H1 (cell line): ENCODE measurements around the gene RREB1. TPM values are rescaled to one million over a fixed set of nuclear protein-coding genes. Genes with fewer than 3 reads are reported as not detected.

ENCODE experiments used
- CTCF ChIA-PET: fragments of 300-600 bp; sonication (Branson Sonifier 250); formaldehyde crosslinking; loops from one replicate; lab custom pipeline; 2021; ENCODE audit not compliant: partially characterized antibody; lab: Charles Lee
- POLR2A ChIA-PET: fragments of 300-600 bp; sonication (Branson Sonifier 250); formaldehyde crosslinking; loops from one replicate; lab custom pipeline; 2021; ENCODE audit warnings: inconsistent platforms; ENCODE audit not compliant: partially characterized antibody; lab: Charles Lee
- DNase-seq, 2 experiments: peaks; one replicate each; pipeline versions ENCODE4 v3.0.0 to v3.0.0-alpha.2; 2010 to 2022; ENCODE audit warnings: low spot score in 2 of 2, low read depth in 1 of 2, mixed read lengths in 1 of 2
- FAIRE-seq: peaks from 2 replicates; lab custom pipeline; 2011; peaks lifted over from hg19 to GRCh38; lab: Jason Lieb, UNC
- H2AFZ ChIP-seq: 2 replicates; pipeline ENCODE4 v1.8.1; 2012; ENCODE audit warnings: low read length, inconsistent platforms
- H2AK5ac ChIP-seq: 2 replicates; pipeline ENCODE4 v1.6.1; 2013; ENCODE audit warnings: low read depth, low read length
- H2BK120ac ChIP-seq: replicated peaks from 2 replicates; pipeline ENCODE3; 2013; ENCODE audit warnings: low read depth, low read length, inconsistent platforms
- H2BK12ac ChIP-seq: 2 replicates; pipeline ENCODE4 v1.6.1; 2013; ENCODE audit warnings: low read depth, low read length
- H2BK15ac ChIP-seq: 2 replicates; pipeline ENCODE4 v1.6.1; 2013; ENCODE audit warnings: low read length
- H2BK20ac ChIP-seq: 2 replicates; pipeline ENCODE4 v1.6.1; 2013; ENCODE audit warnings: low read length
- H2BK5ac ChIP-seq: 2 replicates; pipeline ENCODE4 v1.6.1; 2013; ENCODE audit warnings: low read depth, low read length
- H3K14ac ChIP-seq: 2 replicates; pipeline ENCODE4 v1.6.1; 2013; ENCODE audit warnings: inconsistent platforms; ENCODE audit not compliant: insufficient read length
- H3K18ac ChIP-seq: 2 replicates; pipeline ENCODE4 v1.6.1; 2013; ENCODE audit warnings: low read length; ENCODE audit errors: extremely low read depth
- H3K23ac ChIP-seq: 2 replicates; pipeline ENCODE4 v1.6.1; 2013; ENCODE audit warnings: inconsistent platforms; ENCODE audit not compliant: insufficient read length
- H3K23me2 ChIP-seq: 2 replicates; pipeline ENCODE4 v1.6.1; 2013; ENCODE audit warnings: low read depth, low read length
- H3K27ac ChIP-seq: 2 replicates; pipeline ENCODE4 v1.6.1; 2011; ENCODE audit warnings: low read depth, low read length, inconsistent platforms
- H3K27me3 ChIP-seq, 4 experiments: replicated peaks in 1 of 4; 1 replicate in 1 of 4; 2 replicates in 3 of 4; pipeline versions ENCODE4 v1.6.1 to v1.8.1; 2011 to 2013; ENCODE audit warnings: low read length in 3 of 4, mild to moderate bottlenecking in 3 of 4, inconsistent platforms in 2 of 4, mixed read lengths in 2 of 4, moderate library complexity in 1 of 4; ENCODE audit not compliant: control insufficient read depth in 3 of 4, insufficient read depth in 3 of 4; ENCODE audit errors: extremely low read depth in 1 of 4
- H3K36me3 ChIP-seq, 4 experiments: 2 replicates each; pipeline versions ENCODE4 v1.6.1 to v1.8.1; 2011 to 2013; ENCODE audit warnings: mild to moderate bottlenecking in 4 of 4, low read length in 3 of 4, moderate library complexity in 2 of 4, control low read depth in 1 of 4, inconsistent platforms in 1 of 4; ENCODE audit not compliant: insufficient read depth in 4 of 4, control insufficient read depth in 2 of 4
- H3K4ac ChIP-seq: replicated peaks from 2 replicates; pipeline ENCODE3; 2013; ENCODE audit warnings: low read length, low read depth, mixed read lengths, inconsistent platforms; ENCODE audit not compliant: insufficient read length
- H3K4me1 ChIP-seq, 4 experiments: replicated peaks in 1 of 4; 1 replicate in 1 of 4; 2 replicates in 3 of 4; pipeline versions ENCODE4 v1.6.1 to v1.8.1; 2011 to 2013; ENCODE audit warnings: low read length in 3 of 4, inconsistent platforms in 2 of 4, mixed read lengths in 1 of 4; ENCODE audit not compliant: insufficient read depth in 4 of 4, control insufficient read depth in 3 of 4
- H3K4me2 ChIP-seq, 2 experiments: 2 replicates each; pipeline versions ENCODE4 v1.6.1 to v1.8.1; 2011 to 2013; ENCODE audit warnings: low read depth in 2 of 2, low read length in 2 of 2, control low read depth in 1 of 2, inconsistent platforms in 1 of 2, mild to moderate bottlenecking in 1 of 2; ENCODE audit not compliant: insufficient read depth in 1 of 2
- H3K4me3 ChIP-seq, 4 experiments: fragments of 200-600, 300-600 bp in 1 of 4; sonication (generic), shearing (Covaris generic), sonication (Bioruptor Twin) in 1 of 4; 2 replicates each; pipeline versions ENCODE4 v1.5.1 to v1.8.1; 2011 to 2016; ENCODE audit warnings: low read length in 4 of 4, low read depth in 3 of 4, control low read depth in 2 of 4, inconsistent platforms in 2 of 4, mild to moderate bottlenecking in 2 of 4, mixed read lengths in 1 of 4, moderate library complexity in 1 of 4; ENCODE audit not compliant: insufficient read depth in 2 of 4; ENCODE audit errors: extremely low read depth in 1 of 4
- H3K56ac ChIP-seq: replicated peaks from 2 replicates; pipeline ENCODE3; 2013; ENCODE audit warnings: low read depth, mild to moderate bottlenecking, mixed read lengths, low read length, inconsistent platforms; ENCODE audit not compliant: insufficient read length
- H3K79me1 ChIP-seq: 2 replicates; pipeline ENCODE4 v1.6.1; 2013; ENCODE audit warnings: low read depth, low read length, control low read depth
- H3K79me2 ChIP-seq, 2 experiments: 2 replicates each; pipeline versions ENCODE4 v1.6.1 to v1.8.1; 2012 to 2013; ENCODE audit warnings: low read length in 2 of 2, mild to moderate bottlenecking in 2 of 2, inconsistent platforms in 1 of 2; ENCODE audit not compliant: insufficient read depth in 2 of 2, control insufficient read depth in 1 of 2
- H3K9ac ChIP-seq, 4 experiments: replicated peaks in 1 of 4; 1 replicate in 1 of 4; 2 replicates in 3 of 4; pipeline versions ENCODE4 v1.6.1 to v1.8.1; 2011 to 2013; ENCODE audit warnings: low read depth in 3 of 4, low read length in 3 of 4, control low read depth in 2 of 4, mild to moderate bottlenecking in 2 of 4, moderate library complexity in 2 of 4, inconsistent platforms in 1 of 4; ENCODE audit errors: extremely low read depth in 1 of 4
- H3K9me3 ChIP-seq, 2 experiments: 2 replicates each; pipeline versions ENCODE4 v1.6.1 to v1.8.1; 2012 to 2013; ENCODE audit warnings: mild to moderate bottlenecking in 2 of 2, moderate library complexity in 2 of 2, control low read depth in 1 of 2, inconsistent platforms in 1 of 2, low read depth in 1 of 2, low read length in 1 of 2, mixed read lengths in 1 of 2; ENCODE audit not compliant: insufficient read depth in 2 of 2
- H4K20me1 ChIP-seq, 2 experiments: replicated peaks in 1 of 2; 2 replicates each; pipeline versions ENCODE3 to v1.8.1; 2011 to 2013; ENCODE audit warnings: inconsistent platforms in 2 of 2, low read length in 2 of 2, mild to moderate bottlenecking in 1 of 2; ENCODE audit not compliant: insufficient read depth in 2 of 2, control insufficient read depth in 1 of 2
- H4K5ac ChIP-seq: 2 replicates; pipeline ENCODE4 v1.6.1; 2013; ENCODE audit warnings: low read length, low read depth, mixed read lengths, inconsistent platforms; ENCODE audit not compliant: insufficient read length
- H4K8ac ChIP-seq: 2 replicates; pipeline ENCODE4 v1.8.0; 2013; ENCODE audit warnings: mild to moderate bottlenecking, moderate library complexity, low read length, inconsistent platforms; ENCODE audit not compliant: insufficient read depth; ENCODE audit errors: extremely low read depth
- H4K91ac ChIP-seq: replicated peaks from 2 replicates; pipeline ENCODE3; 2013; ENCODE audit warnings: low read length, mixed read lengths, inconsistent platforms; ENCODE audit not compliant: insufficient read length
- ASH2L ChIP-seq: fragments of 200-600, 300-600 bp; sonication (generic); IDR thresholded peaks from one replicate; pipeline ENCODE4 v1.7.1; 2017; ENCODE audit warnings: low read length
- ATF2 ChIP-seq: IDR thresholded peaks from 2 replicates; pipeline ENCODE4 v1.6.1; 2012; ENCODE audit warnings: low read length, inconsistent platforms
- BRCA1 ChIP-seq: IDR thresholded peaks from 2 replicates; pipeline ENCODE4 v1.6.1; 2012; ENCODE audit warnings: low read depth, low read length, improper control_type of control experiment
- CHD2 ChIP-seq: IDR thresholded peaks from 2 replicates; pipeline ENCODE4 v1.6.1; 2012; ENCODE audit warnings: low read length, improper control_type of control experiment
- KDM4A ChIP-seq: IDR thresholded peaks from one replicate; pipeline ENCODE4 v1.7.1; 2012; ENCODE audit warnings: low read depth, mild to moderate bottlenecking, moderate library complexity, low read length, inconsistent platforms; ENCODE audit not compliant: severe bottlenecking
- KDM5A ChIP-seq: fragments of 200-600 bp; IDR thresholded peaks from 2 replicates; pipeline ENCODE4 v1.7.1; 2012; ENCODE audit warnings: mild to moderate bottlenecking, low read length, inconsistent platforms, mixed read lengths
- MAFK ChIP-seq: IDR thresholded peaks from 2 replicates; pipeline ENCODE4 v1.6.1; 2012; ENCODE audit warnings: low read depth, mild to moderate bottlenecking, improper control_type of control experiment, low read length
- SIRT6 ChIP-seq: IDR thresholded peaks from one replicate; pipeline ENCODE4 v1.7.1; 2012; ENCODE audit warnings: low read length, inconsistent platforms
- SP4 ChIP-seq: IDR thresholded peaks from 2 replicates; pipeline ENCODE4 v1.6.1; 2012; ENCODE audit warnings: low read length, inconsistent platforms
- USF2 ChIP-seq: IDR thresholded peaks from 2 replicates; pipeline ENCODE4 v1.6.1; 2011; ENCODE audit warnings: low read length, improper control_type of control experiment
- WGBS, 2 experiments: shearing (Covaris generic) in 1 of 2; methylation state at CpG; one replicate each; pipeline versions ENCODE4 v1.1.6 to v1.1.7; 2013 to 2015; ENCODE audit warnings: low lambda C conversion rate in 2 of 2, mixed read lengths in 2 of 2, inconsistent platforms in 1 of 2, low coverage in 1 of 2, missing lambda C conversion rate in 1 of 2; ENCODE audit not compliant: insufficient replicate concordance in 2 of 2, insufficient coverage in 1 of 2, insufficient read length in 1 of 2; ENCODE audit errors: extremely low coverage in 1 of 2, missing lambda C conversion rate in 1 of 2; 5-methylcytosine and 5-hydroxymethylcytosine counted together
- polyA plus RNA-seq, 7 experiments: library from polyadenylated mRNA; depleted of rRNA in 3 of 7; stranded (reverse) in 5 of 7; unstranded in 2 of 7; fragments of >200 nt in 5 of 7; fragments of 200-250 nt in 2 of 7; gene quantifications; 1 replicate in 5 of 7; 2 replicates in 1 of 7; 4 replicates in 1 of 7; pipeline versions ENCODE4 v1.2.1 to v1.2.3, GENCODE V29; 2011 to 2013; ENCODE audit warnings: missing spikeins in 2 of 7, mixed read lengths in 2 of 7
- total RNA-seq: library from RNA; stranded (reverse); fragmentation: NEBNext Ultra II Directional; extraction: Animal tissue kit (Norgen Biotek cat#: 25700); gene quantifications from 2 replicates; pipeline ENCODE4 v1.2.1, GENCODE V29; 2021

RREB1 gene
- total and polyA plus RNA-seq, 2 of the 8 experiments (the other 6 are each of a cell fraction or from before 2014, with no cell fraction given) = 3.9 to 34.7 TPM

- Histone ChIP-seq H3K4ac (no peak overlapping the region), H3K18ac (no peak overlapping the region), H3K23ac (no peak overlapping the region), H3K79me1 (peaks cover 24% of the 10 kb centered on the region), H3K36me3 (no peaks in the 10 kb centered on the region), H4K5ac (no peak overlapping the region)
- no peak for DNase-seq
- TF ChIP-seq MAFK = no peak
- no peak for TF ChIP-seq ASH2L
- TF ChIP-seq KDM5A = no peak
- TF ChIP-seq ATF2 = no peak
- TF ChIP-seq CHD2 = no peak
- TF ChIP-seq SIRT6 = no peak
- no peak for TF ChIP-seq USF2
- no peak for TF ChIP-seq KDM4A
- no peak for TF ChIP-seq SP4
- no peak for TF ChIP-seq BRCA1
- TF ChIP-seq, all 59 proteins: peak for 0
- peaks cover 0 to 91% of the 10 kb centered on the region in 2 experiments; a peak in 3 of 4 replicates for H3K79me2 ChIP-seq
- WGBS, 2 experiments = 87% methylated on average over 4 of the region's 4 CpGs; no CpG with 5 or more reads in 1 of the 2 experiments
- no peak overlapping the region for H2BK5ac ChIP-seq
- no peak overlapping the region for H2BK15ac ChIP-seq
- peaks cover 5% of the 10 kb centered on the region in 2 experiments for H4K20me1 ChIP-seq
- ChIA-PET CTCF (interaction anchor here (1.2 to 1.7 kb wide), 3 partner anchors 18 to 119 kb away, joined by 3 to 6 read pairs (median 4); no protein-coding TSS in a partner anchor), POLR2A (no interaction called here)
- no peaks in the 10 kb centered on the region for H3K9me3 ChIP-seq
- H3K4me3 ChIP-seq = no peak overlapping the region
- H3K4me1 ChIP-seq = peaks cover 0 to 15% (median 8%) of the 10 kb centered on the region in 4 experiments; a peak in 4 of 7 replicates
- no peak overlapping the region for H3K14ac ChIP-seq
- H3K27ac ChIP-seq = no peak overlapping the region
- no peak overlapping the region for H2AK5ac ChIP-seq
- H2BK12ac ChIP-seq = no peak overlapping the region
- no peak overlapping the region for H2BK120ac ChIP-seq
- H2BK20ac ChIP-seq = no peak overlapping the region
- H3K27me3 ChIP-seq = no peaks in the 10 kb centered on the region
- H2AFZ ChIP-seq = no peak overlapping the region
- H3K23me2 ChIP-seq = 0 out of 2 replicates have a peak, but pooled peaks cover 5% of the 10 kb centered on the region
- 0 out of 4 replicates have a peak overlapping the region, but pooled peaks of 1 of the 2 experiments have one; percentile 4 for H3K4me2 ChIP-seq
- no peak overlapping the region for H4K91ac ChIP-seq
- no peak for FAIRE-seq
- no peak overlapping the region for H3K56ac ChIP-seq
- no peak overlapping the region for H4K8ac ChIP-seq
- H3K9ac ChIP-seq = no peak overlapping the region
These were observed 16.4 kb downstream of the RREB1 start for GRCh38 chr6:7124114-7124513.
